Measurements from ENCODE around the gene CNTNAP2.
"Not testable (repeated sequence)": the region's sequence is repeated elsewhere in the genome, so short reads cannot be mapped to it uniquely, and the experiment has no call there.

Gene CNTNAP2

DNA sequence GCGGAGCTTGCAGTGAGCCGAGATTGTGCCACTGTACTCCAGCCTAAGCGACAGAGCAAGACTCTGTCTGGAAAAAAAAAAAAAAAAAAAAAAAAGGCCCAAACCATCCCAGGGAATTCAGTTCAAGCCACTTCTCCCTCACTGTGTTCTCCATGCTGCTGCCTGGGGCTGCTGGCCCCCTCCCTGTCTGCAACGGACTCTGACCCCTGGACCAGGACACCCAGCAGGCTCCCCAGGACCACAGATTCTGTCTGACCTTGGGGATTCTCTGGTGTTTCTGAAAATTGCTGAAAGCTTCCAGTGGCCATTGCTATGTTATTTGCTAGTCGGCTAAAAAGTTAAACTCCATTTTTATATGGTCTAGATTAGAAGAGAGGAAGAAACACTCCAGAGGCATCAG lies 2212.3 kb downstream of the CNTNAP2 start:
- no peak for DNase-seq

DNA sequence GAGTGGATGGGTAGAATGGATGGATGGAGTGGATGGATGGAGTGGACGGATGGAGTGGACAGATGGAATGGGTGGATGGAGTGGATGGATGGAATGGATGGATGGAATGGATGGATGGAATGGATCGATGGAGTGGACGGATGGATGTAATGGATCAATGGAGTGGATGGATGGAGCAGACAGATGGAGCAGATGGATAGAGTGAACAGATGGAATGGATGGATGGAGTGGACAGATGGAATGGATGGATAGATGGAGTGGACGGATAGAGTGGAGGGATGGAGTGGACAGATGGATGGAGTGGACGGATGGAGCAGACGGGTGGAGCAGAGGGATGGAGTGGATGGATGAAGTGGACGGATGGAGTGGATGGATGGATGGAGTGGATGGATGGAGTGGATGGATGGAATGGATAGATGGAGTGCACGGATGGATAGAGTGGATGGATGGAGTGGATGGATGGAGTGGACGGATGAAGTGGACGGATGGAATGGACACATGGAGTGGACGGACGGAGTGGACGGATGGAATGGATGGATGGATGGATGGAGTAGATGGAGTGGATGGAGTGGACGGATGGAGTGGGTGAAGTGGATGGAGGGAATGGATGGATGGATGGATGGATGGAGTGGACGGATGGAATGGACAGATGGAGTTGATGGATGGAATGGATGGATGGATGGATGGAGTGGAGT lies 2213.7 kb downstream of the CNTNAP2 start:
- no peak for DNase-seq

DNA sequence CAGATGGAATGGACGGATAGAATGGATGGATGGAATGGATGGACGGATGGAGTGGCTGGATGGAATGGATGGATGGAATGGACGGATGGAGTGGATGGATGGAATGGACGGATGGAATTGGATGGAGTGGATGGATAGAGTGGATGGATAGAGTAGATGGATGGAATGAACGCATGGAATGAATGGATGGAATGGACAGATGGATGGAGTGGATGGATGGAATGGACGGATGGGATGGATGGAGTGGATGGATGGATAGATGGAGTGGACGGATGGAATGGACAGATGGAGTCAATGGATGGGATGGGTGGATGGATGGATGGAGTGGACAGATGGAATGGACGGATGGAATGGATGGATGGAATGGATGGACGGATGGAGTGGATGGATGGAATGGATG lies 2214.2 kb downstream of the CNTNAP2 start:
- DNase-seq: no peak

DNA sequence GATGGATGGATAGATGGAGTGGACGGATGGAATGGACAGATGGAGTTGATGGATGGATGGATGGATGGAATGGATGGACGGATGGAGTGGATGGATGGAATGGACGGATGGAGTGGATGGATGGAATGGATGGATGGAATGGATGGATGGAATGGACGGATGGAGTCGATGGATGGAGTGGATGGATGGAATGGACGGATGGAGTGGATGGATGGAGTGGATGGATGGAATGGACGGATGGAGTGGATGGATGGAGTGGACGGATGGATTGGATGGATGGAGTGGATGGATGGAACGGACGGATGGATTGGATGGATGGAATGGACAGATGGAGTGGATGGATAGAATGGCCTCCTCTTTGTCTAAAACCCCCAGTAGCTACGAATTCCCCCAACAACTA lies 2214.9 kb downstream of the CNTNAP2 start:
- DNase-seq: not testable (repeated sequence)

DNA sequence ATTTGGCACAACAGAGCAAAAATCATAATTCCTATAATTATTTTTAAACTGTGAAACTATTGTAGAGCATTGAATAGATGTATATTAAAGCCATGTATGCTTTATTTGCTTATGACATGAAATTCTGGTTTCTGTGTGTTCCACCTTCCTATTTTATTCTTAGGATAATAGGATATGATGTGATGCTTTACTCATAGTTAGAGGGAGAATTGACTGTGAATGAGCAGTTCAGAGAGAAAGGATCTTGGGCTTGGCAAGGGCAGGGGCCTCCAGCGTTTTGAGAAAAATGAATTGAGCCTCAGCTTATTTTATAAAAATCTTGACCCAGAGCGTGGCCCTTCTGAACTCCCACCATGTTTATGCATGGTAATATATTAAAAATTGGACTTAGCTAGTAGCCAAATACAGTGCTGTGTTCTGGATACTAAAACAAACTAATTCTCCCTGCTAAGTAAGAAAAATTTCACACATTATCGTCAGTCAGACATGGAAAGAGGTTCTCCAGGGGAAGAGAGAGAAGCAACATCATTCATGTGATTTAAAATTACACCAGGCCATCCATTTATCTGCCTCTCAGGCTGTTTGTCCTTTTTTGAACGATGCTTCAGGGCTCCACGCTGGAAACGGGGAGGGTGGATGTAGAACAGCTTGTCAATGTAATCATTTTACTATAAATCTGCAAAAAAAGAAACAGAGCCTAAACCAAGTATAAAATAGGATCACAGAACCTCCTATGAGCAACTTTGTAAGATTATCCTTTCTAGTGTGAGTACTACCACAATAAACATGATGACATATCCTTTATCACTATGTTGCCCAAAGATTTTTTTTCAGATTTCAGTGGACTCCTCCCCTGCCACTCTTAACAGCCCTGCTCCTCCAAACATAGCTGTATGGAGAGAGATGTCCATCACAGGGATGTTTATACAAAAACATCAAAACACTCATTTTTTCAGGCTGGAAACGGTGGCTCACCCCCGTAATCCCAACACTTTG lies 2215.9 kb downstream of the CNTNAP2 start:
- no peak for DNase-seq

DNA sequence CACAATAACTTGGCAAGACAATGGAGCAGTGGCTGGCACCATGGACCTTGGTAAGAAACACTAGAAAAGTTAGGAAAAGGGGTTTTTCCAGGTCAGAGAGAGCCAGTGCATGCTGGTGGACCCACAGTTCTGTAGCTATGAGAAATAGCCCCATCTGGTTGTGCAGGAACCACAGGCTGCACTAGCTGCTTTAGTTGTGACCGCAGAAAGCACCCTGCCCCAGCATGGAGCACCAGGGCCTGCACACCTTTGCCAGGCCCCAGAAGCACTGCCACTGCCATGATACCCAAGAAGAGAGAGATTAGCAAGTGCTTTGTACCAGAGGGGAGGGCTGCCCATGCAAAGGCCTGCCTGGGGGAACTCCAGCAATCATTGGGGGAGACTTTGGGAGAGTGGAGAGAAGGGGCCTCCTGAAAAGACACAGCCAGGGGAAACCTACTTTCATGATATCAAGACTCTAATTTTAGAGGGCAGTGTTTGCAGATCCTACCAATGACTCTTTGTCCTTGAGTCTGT lies 2217.9 kb downstream of the CNTNAP2 start:
- DNase-seq: no peak

DNA sequence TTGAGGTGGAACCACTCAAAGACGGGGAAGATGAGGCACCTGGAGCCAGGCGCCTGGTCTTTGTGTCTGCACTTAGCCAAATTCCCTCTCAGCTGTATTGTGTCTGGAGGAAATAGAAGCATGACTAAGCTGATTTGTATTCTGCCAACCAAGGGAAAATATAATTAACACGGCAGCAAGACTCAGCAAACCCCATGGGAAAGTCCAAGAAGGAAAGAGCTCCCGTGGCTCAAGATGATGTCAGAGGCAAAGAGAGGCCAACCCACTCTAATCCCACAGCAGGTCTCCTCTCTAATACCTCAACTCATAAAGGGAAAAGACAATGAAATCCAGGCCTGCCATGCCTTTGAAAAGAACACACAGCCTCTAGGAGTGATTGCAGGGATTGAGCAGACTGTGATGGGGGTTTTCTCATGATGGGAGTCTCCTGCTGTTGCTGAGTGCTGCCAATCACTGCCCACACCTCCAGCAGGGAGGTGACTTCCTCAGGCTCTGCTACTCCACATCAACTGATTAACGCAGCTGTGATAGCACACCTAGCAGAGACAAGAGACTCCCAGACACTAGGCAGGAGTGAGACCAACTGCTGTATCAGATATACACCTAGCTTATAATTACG lies 2218.5 kb downstream of the CNTNAP2 start:
- DNase-seq: no peak

DNA sequence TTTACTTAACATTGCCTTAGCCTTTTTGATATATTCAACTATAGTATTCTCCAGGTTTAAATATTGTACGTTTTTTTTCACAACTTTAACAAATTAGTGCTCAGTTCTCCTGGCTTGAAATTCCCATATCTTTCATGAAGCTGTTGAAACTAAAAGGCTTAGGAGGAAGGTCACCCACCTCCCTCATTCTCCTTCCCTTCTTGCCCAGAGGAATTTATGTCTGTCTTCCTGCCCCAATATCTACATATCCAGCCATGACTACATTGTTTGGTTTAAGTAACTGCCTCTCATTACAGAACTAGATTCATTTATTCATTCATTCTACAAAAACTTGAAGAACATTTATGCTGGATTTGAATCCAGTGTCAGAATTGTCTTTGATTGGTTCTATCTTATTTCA lies 2219.2 kb downstream of the CNTNAP2 start:
- no peak for DNase-seq

DNA sequence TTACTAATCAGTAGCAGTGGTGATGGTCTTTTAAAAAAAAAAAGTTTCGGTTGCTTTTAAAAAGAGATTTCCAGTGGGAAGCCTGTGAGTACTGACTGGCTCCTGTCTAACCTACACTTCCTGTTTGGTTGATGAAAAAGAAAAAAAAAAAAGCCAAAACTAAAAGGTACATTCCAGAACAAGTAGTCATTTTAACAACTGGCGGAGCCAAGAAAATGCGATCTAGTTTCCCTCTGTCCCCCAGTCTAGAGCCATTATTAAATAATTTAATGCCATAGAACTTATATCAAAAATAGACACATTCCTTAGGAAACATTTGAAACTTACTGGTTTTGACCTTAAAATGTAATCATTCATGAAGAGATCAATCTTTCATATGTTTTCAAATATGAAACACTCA lies 2219.8 kb downstream of the CNTNAP2 start:
- DNase-seq: no peak

DNA sequence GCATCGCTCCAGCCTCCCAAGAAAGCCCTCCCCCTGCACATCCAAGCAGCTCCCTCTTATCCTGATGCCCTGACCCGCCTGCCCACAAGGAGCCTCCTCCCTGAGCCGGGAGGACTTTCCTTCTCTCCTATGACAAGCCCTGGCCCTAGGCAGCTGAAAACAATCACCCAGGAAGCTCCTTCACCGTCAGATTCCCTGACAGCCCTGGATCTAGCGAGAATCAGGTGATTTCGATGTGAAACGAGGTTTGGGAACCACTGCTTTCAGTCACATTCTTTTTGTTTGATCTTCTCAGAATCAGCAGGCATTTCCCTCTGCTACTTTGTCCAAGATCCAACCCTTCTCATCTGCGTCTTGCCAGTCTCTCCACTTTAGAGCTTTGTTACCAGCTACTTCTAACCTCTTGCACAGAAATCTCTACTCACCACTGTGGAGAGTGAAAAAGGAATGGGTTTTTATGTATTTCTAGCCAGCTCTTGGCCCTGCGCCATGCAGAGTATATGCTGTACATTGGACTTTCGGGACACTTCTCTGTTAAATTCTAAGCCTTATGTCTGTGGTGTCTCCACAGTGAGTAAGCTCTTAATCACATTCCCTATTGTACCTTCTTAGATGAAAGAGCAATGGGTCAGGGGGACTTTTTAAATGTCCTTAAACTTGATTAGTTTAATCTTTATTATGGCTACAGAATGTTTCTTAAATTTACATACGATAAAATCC lies 2220.8 kb downstream of the CNTNAP2 start:
- no peak for DNase-seq

DNA sequence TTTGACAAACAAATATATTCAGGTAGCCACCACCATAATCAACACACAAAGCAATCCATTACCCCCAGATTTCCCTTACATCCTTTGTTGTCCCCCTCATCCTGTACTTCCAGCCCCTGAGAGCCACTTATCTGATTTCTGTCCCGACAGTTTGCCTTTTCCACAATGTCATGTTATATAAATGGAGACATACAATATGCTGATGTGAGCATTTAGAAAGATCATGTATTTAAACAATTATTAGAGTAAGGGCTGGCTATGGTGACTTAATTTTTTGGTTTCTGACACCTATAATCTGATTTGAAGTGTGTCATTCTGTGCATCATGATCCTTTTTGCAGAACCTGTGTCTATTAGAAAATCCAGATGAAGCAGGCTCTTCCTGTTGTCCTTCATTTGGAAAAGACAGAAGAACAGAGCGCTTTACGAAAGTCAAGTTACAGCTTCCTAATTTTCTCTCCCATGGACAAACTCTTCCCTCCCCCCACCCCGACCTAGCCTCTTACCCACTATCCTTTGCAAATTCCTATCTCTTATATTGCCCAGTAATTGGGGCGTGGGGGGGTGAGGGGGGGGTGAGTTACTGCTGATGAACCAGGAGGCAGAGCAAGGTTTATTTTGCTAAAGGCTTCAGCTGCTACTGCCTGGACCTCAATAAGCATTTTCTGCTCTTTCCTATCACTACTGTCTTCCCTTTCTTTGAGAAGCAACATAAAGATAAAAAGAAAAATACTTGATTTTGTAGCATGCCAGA lies 2221.6 kb downstream of the CNTNAP2 start:
- DNase-seq: no peak

DNA sequence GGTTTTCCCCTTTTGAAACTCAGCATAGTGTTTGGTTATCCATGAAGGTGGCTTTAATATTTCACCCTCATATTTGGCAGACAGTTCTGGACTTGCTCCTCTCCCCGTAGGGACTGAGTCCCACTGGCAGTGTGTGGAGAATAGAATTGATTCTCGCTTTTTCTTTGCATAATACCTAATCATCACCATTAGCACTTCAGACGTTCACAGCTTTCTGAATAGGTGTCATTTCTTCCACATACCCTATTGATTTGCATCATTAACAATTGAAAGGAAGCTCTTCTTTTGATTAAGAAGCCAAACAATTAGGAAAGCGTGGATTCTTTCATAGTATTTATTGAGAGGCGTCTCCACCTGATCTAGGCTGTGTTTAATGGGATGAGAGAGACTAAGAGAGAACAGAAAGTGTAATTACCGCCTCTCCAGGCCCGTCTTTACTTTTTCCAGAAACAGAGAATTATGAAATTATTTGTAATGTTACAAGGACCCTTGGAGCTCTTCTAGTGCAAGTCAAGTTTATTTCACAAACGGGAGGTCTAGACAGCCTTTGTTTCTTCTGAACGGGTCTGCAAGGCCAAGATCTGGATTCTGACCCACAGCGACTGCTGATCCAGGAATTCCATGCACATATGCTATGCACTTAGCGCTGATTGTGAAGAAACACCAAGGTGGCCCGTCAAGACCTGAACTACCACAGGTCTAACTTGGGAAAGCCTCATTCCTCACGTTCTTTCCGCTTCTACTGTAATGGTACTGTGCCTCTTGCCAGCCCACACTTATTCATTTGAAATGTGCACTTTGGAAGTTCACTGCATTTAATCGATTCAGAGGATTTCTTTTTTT lies 2224.1 kb downstream of the CNTNAP2 start:
- no peak for DNase-seq

DNA sequence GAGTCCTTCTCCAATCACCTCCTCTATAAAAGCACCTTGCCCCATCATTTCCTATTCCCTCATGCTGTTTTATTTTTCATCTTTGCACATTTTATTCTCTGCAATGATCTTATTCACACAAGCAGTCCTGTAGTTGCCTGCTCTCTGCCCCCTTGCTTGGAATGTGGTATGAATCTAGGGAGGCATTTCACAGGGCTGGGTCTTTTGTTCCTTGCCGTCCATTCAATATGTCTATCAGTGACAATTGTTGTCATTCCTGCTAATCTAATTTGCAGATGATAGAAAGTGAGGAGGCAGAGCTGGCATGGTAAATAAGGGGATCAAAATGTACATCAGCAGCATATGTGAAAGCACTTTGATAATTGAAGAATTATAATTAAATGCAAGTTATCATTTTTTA lies 2227.8 kb downstream of the CNTNAP2 start:
- no peak for DNase-seq

DNA sequence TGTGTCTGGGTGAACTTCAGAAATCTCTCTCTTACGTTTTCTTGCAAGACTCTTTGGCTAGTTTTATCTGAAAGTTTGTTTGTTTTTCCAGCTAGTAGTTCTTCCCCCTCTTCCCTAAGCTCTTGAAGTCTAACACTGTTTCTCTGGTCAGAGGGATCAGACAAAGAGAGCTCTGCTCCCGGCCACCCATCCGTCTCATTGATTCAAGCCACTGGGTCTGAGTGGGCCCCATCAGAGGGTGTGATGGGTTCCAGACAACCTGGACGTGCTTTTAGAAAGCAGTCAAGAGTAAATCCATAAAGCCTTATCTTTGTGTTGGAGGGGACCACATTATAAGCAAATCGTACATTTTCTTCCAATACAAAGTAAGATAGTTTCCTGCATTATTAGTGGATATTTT lies 2231.4 kb downstream of the CNTNAP2 start:
- DNase-seq: no peak

DNA sequence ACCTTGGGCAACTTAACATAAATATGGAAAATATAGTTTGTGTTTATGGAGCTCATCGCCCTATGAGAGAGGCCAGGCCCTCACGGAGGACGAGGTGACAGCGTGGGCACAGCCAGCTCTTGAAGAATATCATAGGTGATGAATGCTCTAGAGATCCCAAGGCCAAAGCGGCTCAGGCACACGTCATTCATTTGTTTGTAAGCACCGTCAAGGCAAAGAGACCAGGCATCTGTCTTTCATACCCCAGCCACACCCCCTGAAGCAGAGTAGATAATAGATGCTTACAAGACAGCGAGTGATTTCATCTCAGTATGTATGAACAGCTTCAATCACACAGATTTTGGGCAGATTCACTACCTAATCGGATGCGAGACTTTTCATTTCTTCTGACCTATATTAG lies 2231.9 kb downstream of the CNTNAP2 start:
- no peak for DNase-seq

DNA sequence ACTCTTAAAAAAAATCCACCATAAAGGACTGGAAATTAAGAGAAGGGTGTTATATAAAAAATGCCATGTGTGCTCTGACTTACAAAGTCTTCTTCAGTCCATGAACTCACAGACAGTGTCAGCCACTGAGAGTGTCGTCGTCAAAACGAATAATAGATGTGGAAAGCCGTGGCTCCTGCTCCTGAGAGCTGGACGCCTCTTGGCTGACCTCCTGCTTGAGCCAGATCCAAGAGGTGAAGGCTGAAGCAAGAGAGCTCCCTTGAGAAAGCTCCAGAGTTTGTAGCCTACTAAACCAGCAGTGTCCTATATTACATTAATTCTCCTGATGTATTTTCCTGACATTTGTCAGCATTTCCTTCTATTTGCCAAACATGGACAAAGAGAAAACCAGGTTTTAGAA lies 2239.7 kb downstream of the CNTNAP2 start:
- no peak for DNase-seq

DNA sequence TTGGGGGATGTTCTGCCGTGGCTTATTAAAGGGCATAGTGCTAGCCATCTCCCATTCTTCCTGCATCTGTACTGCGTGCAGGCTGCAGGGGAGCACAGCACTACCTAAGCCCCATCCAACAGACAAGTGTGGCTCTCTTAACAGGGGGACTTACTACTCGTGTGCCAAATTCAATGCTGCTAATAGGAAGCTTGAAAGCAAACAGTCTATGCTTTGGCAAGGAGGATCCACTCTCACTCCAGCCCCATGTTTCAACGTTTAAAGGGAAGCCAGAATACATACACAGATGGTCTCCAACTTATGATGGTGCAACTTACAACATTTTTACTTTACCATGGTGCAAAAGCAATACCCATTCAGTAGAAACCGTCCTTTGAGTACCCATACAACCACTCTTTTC lies 2245.9 kb downstream of the CNTNAP2 start:
- DNase-seq: no peak

DNA sequence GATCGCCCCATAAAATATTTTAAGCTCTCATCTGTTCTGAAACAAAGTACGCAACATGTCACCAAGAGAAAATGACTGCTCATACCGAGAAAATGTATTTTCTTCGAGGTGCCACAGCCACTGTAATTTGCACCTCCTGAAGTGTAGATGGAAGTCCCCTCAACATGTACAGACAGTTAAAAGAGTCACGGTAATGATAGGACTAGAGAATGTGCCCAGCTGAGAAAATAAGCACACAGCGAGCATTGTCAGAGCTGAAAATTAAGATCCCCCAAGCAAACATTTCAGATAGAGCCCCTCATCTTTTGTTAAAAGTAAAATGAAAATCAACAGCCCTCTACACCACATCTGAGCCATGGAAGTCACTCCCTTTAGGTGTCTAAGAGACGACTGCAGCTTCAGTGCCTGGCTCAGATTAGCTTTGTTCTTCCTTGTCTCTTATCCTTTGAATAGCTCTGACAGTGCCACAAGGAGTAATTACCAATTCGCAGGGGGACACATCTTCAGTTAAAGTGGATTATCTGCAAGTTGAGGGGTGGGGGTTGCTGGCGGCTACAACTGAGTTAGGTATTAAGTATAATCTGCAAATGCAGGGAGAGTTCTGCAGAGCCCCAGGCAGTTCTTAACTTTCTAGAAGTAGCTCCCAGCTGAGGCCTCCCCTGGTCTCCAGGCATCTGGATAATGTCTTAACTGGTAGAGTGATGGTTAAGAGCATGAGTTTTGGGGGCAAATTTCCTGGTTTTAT lies 2251.3 kb downstream of the CNTNAP2 start:
- DNase-seq: no peak

DNA sequence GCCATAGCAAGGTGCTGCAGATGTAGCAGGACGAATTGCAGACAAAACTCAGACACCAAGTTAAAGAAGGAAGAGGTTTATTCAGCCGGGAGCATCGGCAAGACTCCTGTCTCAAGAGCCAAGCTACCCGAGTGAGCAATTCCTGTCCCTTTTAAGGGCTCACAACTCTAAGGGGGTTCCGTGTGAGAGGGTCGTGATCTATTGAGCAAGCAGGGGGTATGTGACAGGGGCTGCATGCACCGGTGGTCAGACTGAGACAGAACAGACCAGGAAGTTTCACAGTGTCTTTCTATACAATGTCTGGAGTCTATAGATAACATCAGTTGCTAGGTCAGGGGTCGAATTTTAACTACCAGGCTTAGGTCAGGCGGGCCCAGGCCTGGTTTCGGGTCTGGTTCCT lies 2252.0 kb downstream of the CNTNAP2 start:
- DNase-seq: no peak

Data from right kidney (tissue), 1 donor.